GM19043 (cell line): ENCODE results near the gene TM9SF4.
"Not testable (repeated sequence)": the region's sequence is repeated elsewhere in the genome, so short reads cannot be mapped to it uniquely, and the experiment has no call there.

Source experiments
- ATAC-seq: cut with Tn5 transposase; IDR thresholded peaks from one replicate; pipeline ENCODE4 v1.9.1; 2021; ENCODE audit warnings: low read depth; ENCODE audit not compliant: unreplicated experiment

TM9SF4 gene

DNA sequence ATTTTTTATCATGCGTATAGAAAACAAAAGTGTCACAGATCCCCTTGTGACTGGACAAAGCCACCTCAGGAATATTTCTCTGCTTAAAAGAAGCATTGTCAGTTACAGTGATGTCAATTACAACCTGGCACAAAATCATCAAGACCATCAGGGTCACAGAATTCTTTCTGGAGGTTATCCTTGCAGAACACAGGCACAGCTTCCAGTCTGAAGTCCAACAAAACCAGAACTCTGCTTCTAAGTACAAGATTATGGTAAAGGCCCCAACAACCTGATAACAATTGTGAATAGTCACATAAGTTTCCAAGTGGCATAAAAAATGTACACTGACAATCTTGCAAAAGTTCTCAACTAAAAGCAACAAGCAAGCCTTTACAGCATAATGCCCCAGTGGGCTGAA is 77.0 kb downstream of the TM9SF4 start:
- no peak for ATAC-seq

DNA sequence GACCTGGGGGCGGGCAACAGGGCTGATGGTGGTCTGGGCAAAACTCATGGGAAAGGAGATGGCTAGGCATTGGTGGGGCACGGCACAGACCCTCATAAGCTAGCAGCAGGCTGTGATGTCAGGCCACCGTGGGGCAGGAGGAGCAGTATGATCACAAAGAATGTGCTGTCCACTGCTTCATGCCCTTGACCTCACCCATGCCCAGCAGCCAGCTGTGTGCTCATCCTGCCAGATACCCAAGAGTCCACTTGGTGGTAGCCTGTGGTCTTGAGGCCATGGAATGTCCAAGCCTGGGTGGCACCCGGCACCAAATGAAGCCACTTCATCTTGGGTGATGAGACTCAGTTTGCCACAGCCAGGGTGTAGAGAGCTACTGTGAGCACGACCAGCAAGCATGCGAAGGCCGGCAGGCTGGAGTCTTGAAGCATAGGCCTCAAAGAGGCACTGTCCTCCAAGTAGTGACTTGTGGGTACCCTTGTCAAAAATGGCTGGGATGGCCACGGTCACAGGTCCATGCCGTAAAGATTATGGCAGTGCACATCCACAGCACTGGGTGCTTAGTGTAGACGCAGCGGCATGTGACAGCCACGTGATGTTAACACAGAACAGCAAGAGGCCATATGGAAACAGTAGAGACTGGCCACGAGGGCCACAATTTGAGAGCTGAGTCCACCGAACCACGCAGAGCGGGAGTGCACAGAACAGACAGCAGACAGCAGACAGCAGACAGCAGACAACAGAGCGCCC is 79.0 kb downstream of the TM9SF4 start:
- no peak for ATAC-seq

DNA sequence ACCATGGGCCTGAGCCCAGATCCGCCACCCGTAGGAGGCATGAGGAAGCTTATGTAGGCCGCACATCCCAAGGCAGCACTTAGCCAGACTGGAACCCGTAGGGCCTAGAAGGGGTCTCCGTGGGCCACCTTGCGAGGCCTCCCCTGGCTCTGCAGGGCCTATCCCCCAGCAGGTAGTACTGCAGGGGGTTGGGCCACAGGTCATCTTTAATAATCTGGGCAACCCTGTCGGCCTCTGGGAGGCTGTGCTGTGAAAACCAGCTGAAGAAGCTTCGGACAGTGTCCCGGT is 79.6 kb downstream of the TM9SF4 start:
- no peak for ATAC-seq

DNA sequence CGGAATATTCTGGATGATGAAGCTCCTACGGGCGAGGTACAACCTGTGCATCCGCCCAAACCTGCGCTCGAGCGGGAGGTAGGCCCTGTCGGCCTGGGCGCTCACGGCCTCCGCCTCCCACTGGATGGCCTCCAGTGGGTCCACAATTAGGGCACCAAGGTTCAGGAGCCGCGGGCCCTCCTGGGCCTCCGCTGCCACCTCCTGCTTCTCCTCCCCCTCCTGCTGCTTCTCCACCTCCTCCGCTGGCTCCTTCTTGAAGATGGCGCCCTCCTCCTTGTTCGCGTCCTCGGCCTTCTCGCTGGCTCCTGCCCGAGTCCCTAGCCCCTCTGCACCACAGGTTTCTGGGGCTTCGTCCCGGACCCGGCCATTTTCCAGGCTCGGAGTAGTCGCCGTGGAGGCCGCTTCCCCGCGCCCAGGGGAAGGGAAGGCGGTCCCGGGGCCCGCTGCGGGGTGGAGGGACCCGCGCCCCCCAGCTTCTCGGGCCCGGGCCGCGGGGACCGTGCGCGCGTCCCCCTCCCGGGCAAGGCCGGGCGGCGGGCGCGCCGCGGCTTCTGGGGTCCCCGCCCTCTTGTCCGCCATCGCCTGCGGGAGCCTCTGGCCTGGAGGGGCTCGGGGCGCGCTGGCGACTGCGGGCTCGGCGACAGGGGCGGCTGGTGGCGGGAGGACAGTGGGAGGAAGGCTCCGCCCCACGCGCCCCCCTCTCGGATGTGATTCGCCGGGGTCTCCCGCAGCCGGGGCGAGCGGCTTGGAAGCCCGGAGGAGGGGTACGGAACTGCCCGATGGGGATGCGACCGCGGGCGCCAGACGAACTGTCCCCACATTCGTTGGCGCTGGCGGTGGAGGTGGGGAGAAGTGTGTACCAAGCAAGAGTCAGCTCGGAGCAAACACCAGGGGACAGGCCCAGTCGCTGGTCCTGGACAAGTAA is 80.4 kb downstream of the TM9SF4 start:
- no peak for ATAC-seq

DNA sequence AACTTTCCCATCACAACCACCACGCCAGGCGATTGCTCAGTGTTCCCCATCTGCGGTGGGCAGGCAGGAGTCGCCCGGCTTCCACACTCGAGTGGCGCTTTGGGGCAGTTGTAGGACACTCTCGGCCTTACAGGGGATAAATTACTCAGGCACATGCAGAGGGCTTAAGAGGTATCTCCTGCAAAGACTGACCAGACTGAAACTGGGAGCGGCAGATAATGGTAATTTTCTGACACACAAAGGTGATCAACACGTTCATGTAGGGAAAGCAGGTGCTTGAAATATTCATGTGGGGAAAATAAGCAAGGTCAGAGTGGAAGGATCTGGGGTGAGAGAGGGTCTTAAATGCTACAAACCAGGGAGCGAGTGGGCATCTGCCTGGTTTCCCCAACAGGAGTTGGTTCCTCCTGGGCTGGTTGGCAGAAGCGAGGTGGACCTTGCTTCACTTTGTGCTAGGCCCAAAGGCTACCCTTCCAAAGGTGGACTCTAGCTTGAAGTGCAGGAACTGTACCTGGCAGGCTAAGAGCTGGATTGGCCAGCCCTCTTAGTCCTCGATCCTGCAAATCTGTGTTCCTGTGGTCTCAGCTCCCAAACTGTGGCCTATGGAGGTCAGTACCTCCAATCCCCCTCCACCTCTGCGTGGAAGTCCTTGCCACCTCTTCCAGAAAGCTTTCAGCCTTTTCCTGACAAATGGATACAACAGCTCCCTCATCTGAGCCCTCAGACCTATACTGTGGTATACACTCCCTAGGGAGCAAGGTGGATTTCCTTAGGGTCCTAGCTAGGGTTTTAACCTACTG is 81.3 kb downstream of the TM9SF4 start:
- no peak for ATAC-seq

DNA sequence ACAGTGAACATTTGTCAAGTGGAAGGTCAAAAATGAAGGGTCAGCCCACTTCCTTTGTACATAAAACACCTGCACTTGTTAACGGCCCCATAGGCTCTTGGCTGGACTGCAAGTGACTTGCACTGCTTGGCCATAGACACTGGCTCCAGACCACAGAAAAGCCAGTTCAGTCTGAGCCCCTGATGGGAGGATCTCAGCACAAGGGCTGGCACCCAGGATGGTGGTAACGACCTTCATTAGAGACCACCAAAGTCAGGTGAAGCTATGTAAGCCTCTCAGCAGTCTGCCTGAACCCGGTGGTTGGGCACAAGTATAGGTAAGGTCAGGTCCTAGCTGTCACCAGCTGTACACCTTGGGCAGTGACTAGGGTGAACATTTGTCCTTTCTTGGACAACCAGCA is 81.9 kb downstream of the TM9SF4 start:
- ATAC-seq = no peak

DNA sequence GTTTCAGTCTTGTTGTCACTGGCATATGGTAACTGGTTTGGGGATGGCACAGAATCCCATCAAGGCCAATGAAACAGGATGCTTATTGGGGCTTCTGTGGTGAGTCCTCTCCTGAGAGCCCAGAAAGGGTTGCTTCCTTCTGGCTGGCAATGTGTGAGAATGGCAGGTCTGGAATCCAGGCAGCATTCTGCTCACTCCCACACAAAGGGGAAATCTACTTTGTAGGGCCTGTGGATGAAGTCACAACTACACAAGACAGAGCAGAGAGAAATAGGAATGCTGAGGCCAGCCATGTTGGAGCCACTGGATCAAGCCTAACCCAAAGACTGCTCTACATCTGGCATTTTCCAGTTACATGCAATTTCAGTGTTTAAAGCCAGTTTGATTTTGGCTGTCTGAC is 82.4 kb downstream of the TM9SF4 start:
- ATAC-seq = no peak

DNA sequence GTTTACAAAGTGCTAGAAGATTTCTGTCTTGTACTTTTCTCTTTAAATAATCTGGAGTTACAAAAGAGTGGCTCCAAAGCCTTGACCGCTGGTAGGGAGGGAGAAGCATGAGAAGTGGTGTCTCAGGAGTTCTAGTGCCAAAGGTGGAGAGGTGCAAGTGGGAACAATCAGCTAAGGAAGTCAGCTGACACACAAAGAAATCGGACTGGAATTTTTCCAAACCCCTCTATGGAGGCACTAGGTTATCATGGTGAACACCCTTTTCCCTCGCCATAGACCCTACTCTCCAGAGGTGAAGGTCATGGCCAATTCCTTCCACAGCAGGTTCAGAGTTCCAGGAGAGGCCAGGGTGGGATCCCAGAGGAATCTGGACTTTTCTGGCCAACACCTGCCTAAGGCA is 83.2 kb downstream of the TM9SF4 start:
- no peak for ATAC-seq

DNA sequence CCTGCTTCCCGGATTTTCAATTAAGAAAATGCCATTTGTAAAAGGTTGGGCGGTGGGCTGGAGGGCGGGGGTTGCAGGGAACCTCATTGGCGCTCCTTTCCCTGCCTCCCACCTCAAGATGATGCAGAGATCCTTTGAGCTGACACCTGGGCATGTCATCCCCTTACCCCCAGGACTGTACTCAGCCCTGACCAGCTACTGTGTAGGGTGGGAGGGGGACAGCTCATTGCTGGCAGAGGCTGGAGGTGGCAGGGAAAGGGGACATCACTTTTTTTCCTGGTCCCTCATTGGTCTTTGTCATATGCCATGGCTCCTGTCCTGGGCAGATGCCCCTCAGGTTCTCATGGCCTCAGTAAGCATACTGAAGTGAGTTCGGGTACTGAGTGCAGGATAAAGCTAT is 83.8 kb downstream of the TM9SF4 start:
- not testable (repeated sequence) for ATAC-seq

DNA sequence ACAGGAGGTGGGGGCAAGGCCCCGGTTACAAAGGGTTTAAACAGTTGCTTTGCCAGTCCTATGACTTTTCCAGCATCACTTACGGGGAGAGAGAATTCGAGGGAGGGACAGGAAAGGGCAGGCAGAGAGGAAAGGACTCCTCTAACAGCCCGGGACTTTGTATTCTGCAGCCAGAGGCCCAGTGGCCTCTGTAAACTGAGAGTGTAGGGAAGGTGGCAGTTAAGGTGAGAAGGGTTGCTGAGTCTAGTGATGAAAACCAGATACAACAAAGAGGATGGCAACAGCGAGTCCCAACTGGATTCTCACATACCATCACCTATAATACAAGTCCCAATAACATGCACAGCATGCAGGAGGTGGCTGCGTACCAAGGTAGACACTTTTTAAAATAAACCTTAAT is 84.5 kb downstream of the TM9SF4 start:
- ATAC-seq = no peak

DNA sequence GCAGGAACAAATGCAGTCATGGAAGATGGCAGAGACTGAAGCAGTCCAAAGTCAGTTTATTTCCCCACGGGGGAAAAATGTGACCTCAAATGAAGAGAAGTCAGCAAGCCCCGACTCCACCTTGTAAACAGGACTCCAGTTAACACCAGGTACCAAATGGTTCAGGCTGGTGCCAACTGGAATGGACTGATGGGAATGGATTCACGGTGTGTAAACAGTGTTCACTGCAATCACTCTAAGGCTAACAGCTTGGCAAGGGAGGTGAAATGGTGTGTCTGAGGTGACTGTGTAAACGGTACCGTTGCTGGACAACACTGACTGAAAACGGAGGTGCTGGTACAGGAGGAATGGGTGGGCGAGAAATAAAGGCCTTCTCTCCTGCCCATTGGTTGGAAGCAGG is 86.1 kb downstream of the TM9SF4 start:
- no peak for ATAC-seq

DNA sequence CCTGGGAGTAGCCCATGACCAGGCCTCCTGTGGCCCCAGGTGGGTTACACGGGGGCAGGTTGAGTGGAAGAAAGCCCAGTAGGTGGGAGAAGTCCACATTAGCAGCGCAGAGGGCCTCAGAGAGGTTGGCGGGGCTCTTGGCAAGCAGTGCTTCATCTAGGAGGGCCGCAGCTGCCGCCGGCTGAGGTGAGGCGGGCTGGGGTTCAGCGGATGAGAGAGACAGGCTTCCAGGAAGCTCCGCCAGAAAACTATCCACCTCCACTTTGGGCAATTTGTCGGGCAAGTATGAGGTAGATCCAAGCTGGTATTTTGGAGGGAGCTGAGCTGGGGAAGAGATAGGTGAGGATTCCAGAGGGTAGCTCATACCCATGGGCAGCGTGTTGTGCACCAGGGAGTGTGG is 87.1 kb downstream of the TM9SF4 start:
- not testable (repeated sequence) for ATAC-seq

DNA sequence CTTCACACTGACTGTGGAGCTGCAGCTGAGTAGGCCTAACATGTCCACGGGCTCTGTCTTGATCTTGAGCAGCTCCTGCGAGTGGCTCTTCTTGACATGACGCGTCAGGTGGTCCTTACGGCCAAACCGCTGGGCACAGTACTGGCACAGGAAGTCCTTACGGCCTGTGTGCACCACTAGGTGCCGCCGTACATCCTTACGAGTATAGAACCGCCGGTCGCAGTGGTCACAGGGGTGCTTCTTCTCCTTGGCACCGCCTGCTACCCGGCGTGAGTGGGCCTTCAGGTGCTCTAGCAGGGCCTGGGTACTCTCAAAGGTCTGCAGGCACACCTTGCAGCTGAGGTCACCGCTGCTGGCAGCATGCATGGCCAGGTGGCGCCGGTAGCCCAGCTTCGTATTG is 87.6 kb downstream of the TM9SF4 start:
- not testable (repeated sequence) for ATAC-seq

DNA sequence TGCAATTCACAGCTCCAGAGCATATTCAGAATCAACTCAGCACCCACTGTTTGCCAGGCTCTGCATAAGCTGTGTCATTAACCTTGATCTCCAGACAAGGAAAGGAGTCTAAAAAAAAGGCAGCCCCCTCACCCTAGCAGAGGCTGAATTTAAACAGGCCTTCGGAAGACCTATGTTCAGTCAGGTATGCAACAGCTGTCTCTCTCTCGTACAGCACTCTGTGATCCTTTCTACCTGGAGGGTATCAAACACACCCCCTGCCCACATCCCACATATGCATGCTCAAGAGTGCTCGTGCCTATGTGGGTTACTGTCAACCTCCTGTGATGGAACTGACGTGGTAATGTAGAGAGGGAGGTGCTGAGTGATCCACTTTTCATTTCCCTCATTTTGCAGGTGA is 89.5 kb downstream of the TM9SF4 start:
- ATAC-seq = no peak

DNA sequence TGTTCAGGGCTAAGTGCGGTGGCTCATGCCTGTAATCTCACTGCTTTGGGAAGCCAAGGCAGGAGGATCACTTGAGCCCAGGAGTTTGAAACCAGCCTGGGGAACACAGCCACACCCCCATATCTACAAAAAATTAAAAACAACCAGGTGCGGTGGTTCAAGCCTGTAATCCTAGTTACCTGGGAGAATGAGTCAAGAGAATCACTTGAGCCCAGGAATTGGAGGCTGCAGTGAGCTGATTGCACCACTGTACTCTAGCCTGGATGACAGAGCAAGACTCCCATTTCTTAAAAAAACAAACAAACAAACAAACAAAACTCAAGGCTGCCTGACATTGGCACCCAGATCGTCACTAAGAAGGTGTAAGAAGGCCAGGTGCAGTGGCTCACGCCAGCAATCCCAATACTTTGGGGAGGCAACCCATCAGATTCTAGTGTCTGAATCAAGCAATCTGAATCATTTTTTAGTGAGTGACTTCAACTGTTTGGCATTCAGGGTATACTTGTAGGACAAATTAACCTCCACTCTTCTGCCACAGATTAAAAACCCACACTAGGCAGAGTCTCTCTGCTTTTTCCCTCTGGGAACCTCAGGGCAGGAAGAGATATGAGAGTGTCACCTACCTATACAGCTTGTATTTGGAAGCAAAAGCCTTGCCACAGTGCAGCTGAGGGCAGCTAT is 91.9 kb downstream of the TM9SF4 start:
- ATAC-seq = no peak

DNA sequence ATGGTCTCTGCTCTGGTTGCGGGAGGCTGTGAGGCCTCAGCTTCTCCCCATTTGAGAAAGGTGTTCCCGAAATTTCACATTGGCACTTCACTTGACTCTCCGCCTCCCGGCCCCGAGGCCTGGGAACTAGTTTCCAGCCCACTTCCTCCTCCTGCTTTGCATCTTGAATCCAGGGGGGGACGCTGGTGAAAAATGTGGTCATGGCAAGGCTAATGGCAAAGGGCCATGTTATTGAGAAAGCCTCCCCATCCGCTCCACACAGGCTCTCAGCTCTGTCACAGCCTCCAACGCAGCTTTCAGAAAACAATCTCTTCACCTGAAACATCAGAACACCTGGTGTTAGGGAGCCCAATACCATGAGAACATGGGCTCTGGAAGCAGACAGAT is 92.5 kb downstream of the TM9SF4 start:
- no peak for ATAC-seq

DNA sequence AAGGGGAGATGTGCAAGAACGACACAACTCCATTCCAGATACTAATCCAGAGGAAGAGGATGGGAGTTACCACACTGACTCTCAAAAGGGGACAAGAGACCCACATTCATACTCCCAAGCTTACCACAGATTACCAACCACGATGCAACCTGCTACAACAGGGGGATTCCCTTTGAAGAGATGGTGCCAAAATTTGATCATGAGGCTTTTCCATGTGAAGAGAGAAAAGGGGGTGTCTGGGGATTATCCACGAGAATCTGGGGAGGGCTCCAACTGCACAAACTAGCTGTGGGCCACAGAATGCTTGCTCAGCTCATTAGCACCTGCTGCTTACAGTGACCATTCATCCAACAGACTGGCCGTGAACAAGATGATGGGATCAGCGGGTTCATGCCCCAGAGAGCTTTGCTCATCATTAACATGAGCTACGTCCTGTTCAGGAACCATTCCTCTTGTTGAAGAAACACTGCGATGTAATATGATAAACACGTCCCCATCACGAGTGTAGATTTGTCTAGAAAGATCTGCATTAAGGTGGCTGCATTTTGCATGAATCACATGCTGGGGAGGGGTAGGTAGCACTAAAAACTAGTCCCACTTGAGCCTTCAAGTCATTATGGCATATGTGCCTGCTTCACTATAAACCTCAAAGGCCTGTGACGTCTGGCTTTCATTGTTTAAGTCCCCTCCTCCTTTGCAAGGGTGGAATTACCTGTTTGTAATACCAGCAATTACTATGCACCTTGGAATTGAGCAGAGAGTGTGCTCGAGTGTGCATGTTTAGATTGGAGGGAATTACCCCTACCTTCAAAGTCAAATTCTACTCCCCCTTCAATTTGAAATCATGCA is 94.1 kb downstream of the TM9SF4 start:
- no peak for ATAC-seq

DNA sequence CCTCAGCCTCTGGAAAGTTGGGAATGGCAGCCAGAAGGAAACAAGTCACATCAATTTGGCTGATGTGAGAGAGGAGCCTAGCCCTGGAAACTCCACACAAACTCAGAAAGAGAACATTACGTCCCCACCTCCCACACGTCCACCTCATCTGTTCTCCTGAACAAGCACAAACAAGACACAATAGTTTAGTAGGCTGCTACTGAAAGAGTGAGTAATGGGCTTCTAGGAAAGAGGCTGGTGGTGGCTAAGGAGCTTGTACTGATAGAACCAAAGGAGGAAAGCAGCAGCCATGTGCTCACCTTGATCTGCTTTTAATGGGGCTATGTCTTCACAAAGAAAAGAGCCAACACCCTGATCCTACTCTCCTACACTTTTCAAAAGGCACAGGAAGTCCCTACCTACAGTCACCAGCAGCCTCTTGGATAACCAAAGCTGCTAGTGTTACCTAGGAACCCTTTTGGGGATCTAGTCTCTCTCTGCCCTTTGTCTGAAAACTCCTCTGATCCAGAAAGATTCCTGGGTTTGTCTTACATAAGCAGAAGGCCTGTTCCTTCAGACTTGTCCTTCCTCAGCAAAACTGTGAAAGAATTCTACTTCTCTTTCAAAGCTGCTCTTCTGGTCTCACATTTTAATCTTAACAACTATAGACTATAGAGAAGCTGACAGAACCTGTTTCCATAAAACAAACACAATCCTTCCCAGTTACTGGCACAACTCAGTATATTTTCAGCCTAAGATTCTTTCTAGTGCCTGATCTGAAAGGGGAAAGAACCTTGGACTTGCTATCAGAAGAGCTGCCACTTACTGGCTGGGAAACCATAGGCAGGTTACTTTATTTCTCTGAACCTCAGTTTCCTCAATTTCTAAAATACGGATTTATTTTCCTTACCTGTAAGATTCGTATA is 94.9 kb downstream of the TM9SF4 start:
- no peak for ATAC-seq
